Activated CD8-positive, alpha-beta T cell treated with anti-CD3 and anti-CD28 coated beads, Interleukin-2, amount 10 ng/mL, durations not matched to agents 7 days and 5 days (primary cell): Measurements from ENCODE around the gene TMEM245. TPM values are rescaled to one million over a fixed set of nuclear protein-coding genes. Genes with fewer than 3 reads are reported as not detected.

Experiments
- ATAC-seq: fragments of 150-1000 bp; cut with Tn5 transposase; one replicate; pipeline ENCODE4 v1.10.0; 2021; ENCODE audit warnings: moderate library complexity
- CTCF ChIA-PET: fragments of 350-600 bp; sonication (Branson Sonifier 250); formaldehyde crosslinking; loops from one replicate; lab custom pipeline; 2021; ENCODE audit warnings: antibody characterized with exemption; lab: Charles Lee
- POLR2A ChIA-PET: fragments of 350-600 bp; sonication (Branson Sonifier 250); formaldehyde crosslinking; loops from one replicate; lab custom pipeline; 2021; ENCODE audit warnings: antibody characterized with exemption; lab: Charles Lee
- DNase-seq: peaks from one replicate; pipeline ENCODE4 v3.0.0-alpha.2; 2020
- H3K27ac Mint-ChIP-seq: one replicate; pipeline ENCODE4 v1.8.0; 2021; ENCODE audit warnings: mild to moderate bottlenecking, mixed read lengths
- H3K27me3 Mint-ChIP-seq: one replicate; pipeline ENCODE4 v1.8.0; 2021; ENCODE audit warnings: low read depth, mixed read lengths
- H3K36me3 Mint-ChIP-seq: one replicate; pipeline ENCODE4 v1.8.0; 2021; ENCODE audit warnings: low read depth, mixed read lengths
- H3K4me1 Mint-ChIP-seq: one replicate; pipeline ENCODE4 v1.8.0; 2021; ENCODE audit warnings: low read depth, mixed read lengths
- H3K4me3 Mint-ChIP-seq: one replicate; pipeline ENCODE4 v1.8.0; 2021; ENCODE audit warnings: mild to moderate bottlenecking, mixed read lengths
- H3K9me3 Mint-ChIP-seq: one replicate; pipeline ENCODE4 v1.8.0; 2022; ENCODE audit warnings: mixed read lengths; ENCODE audit not compliant: insufficient read depth
- total RNA-seq, 2 experiments: library from RNA; stranded (reverse); gene quantifications; one replicate each; pipeline ENCODE4 v1.2.3, GENCODE V29; 2021

TMEM245 gene
- total RNA-seq, 2 experiments from 2014 or later, result 27.4 to 30.2 TPM

DNA sequence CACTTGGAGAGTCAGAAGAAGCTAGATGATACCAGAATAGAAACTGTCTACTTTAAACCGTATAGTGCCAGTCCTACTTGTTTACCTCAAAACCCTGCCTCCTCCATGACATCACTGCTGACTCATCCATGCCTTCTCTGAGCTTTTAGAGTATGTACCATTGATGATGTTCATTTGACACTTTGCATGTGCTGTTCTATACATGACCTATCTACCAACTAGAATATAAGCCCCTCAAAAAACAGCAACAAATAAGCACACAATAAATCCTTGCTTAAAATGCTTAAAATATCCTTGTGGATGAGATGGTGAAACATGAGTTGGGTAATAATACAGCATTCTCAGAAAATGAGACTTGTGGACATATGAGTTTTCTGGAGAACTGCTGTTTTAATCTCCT, 109.0 kb downstream of the TMEM245 start:
- Mint-ChIP-seq H3K27ac (no peak overlapping the region), H3K27me3 (peaks cover 4% of the 10 kb centered on the region), H3K4me3 (no peak overlapping the region), H3K4me1 (peaks cover 25% of the 10 kb centered on the region), H3K9me3 (no peaks in the 10 kb centered on the region), H3K36me3 (peaks cover 4% of the 10 kb centered on the region)
- DNase-seq, result peak; percentile 78
- peak; percentile 12 for ATAC-seq
- ChIA-PET CTCF (interaction anchor here (0.8 to 1.3 kb wide), 2 partner anchors 9 to 56 kb away, joined by 3 to 4 read pairs; no protein-coding TSS in a partner anchor), POLR2A (interaction anchor here (0.5 to 1.0 kb wide), 2 partner anchors 77 to 1481 kb away, joined by 4 to 5 read pairs; partner anchors contain the start of genes ABITRAM and ELP1)

DNA sequence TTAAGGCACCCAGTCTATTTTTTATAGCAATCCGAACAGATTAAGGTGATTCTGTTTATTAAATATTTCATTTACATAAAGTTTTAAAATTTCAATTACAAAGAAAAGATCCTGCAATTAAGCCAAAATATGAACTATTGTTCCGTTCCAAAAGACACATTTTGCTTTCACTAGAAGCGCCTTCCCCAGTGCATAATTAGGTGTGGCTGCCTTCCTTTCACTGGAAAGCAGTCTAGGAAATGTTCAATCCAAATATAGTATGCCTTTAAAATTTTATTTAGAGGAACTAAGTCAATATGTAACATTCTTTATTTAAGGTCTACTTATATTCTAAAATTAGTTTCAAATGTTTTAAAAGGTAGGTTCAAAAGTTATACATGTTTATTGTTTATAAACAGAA, 114.1 kb downstream of the TMEM245 start:
- ChIA-PET POLR2A (no interaction called here), CTCF (no interaction called here)
- H3K9me3 Mint-ChIP-seq, result peaks cover 16% of the 10 kb centered on the region
- no peak overlapping the region for H3K27ac Mint-ChIP-seq
- no peak for ATAC-seq
- DNase-seq, result no peak
- H3K36me3 Mint-ChIP-seq, result peaks cover 12% of the 10 kb centered on the region
- no peak overlapping the region for H3K4me3 Mint-ChIP-seq
- peaks cover 4% of the 10 kb centered on the region for H3K27me3 Mint-ChIP-seq
- H3K4me1 Mint-ChIP-seq, result peaks cover 12% of the 10 kb centered on the region

GRCh38 chr9:109003116-109003515, 116.6 kb downstream of the TMEM245 start:
- CTCF ChIA-PET, result no interaction called here
- peaks cover 16% of the 10 kb centered on the region for H3K36me3 Mint-ChIP-seq
- DNase-seq (no peak), ATAC-seq (no peak)
- POLR2A ChIA-PET, result no interaction called here
- H3K27me3 Mint-ChIP-seq, result peaks cover 4% of the 10 kb centered on the region
- H3K27ac Mint-ChIP-seq, result no peak overlapping the region
- no peak overlapping the region for H3K4me3 Mint-ChIP-seq
- peaks cover 10% of the 10 kb centered on the region for H3K4me1 Mint-ChIP-seq
- H3K9me3 Mint-ChIP-seq, result peaks cover 16% of the 10 kb centered on the region

DNA sequence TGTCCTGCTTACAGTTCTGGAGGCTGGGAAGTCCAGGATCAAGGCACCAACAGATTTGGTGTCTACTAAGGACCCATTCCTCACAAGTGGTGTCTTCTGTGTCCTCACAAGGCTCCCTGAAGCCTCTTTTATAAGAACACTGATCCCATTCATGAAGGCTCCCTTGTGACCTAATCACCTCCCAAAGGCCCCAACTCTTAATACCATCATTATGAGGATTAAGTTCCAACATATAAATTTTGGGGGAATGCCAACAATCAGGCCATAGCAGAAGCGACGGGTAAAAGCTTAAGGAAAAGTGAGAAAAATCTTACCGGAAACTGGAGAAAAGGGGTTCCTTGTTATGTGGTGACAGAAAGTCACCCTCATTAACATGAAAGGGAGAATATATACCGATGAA, 117.6 kb downstream of the TMEM245 start:
- no peak for DNase-seq
- ChIA-PET CTCF (no interaction called here), POLR2A (no interaction called here)
- no peak overlapping the region for H3K4me3 Mint-ChIP-seq
- H3K27ac Mint-ChIP-seq, result no peak overlapping the region
- peaks cover 16% of the 10 kb centered on the region for H3K9me3 Mint-ChIP-seq
- peaks cover 19% of the 10 kb centered on the region for H3K36me3 Mint-ChIP-seq
- ATAC-seq, result no peak
- peaks cover 13% of the 10 kb centered on the region for H3K4me1 Mint-ChIP-seq
- peaks cover 4% of the 10 kb centered on the region for H3K27me3 Mint-ChIP-seq

- CTCF ChIA-PET, result interaction anchor here (0.7 kb wide), 1 partner anchor 94 kb away, joined by 3 read pairs; no protein-coding TSS in a partner anchor
Observed at GRCh38 chr9:109001275-109001676, 118.5 kb downstream of the TMEM245 start.

GRCh38 chr9:108997112-108997511, 122.6 kb downstream of the TMEM245 start:
- Mint-ChIP-seq H3K27ac (no peak overlapping the region), H3K4me3 (no peak overlapping the region), H3K4me1 (peaks cover 25% of the 10 kb centered on the region), H3K36me3 (peaks cover 8% of the 10 kb centered on the region), H3K9me3 (peaks cover under 1% of the 10 kb centered on the region), H3K27me3 (no peaks in the 10 kb centered on the region)
- CTCF ChIA-PET, result interaction anchor here (0.9 to 1.4 kb wide), 2 partner anchors 8 to 43 kb away, joined by 3 read pairs; no protein-coding TSS in a partner anchor
- no peak for DNase-seq
- POLR2A ChIA-PET, result interaction anchor here (0.7 kb wide), 1 partner anchor 277 kb away, joined by 3 read pairs; no protein-coding TSS in a partner anchor
- no peak for ATAC-seq

More at GRCh38 chr9:109001275-109001676, 118.5 kb downstream of the TMEM245 start:
- H3K27ac Mint-ChIP-seq, result no peak overlapping the region
- peaks cover 13% of the 10 kb centered on the region for H3K4me1 Mint-ChIP-seq
- peak; percentile 44 for ATAC-seq
- no peak overlapping the region for H3K4me3 Mint-ChIP-seq
- H3K27me3 Mint-ChIP-seq, result peaks cover 4% of the 10 kb centered on the region
- POLR2A ChIA-PET, result no interaction called here
- DNase-seq, result no peak
- peaks cover 19% of the 10 kb centered on the region for H3K36me3 Mint-ChIP-seq
- peaks cover 16% of the 10 kb centered on the region for H3K9me3 Mint-ChIP-seq

GRCh38 chr9:108996643-108997042, 123.1 kb downstream of the TMEM245 start:
- Mint-ChIP-seq H3K27ac (no peak overlapping the region), H3K9me3 (no peaks in the 10 kb centered on the region), H3K27me3 (no peaks in the 10 kb centered on the region), H3K4me1 (peaks cover 23% of the 10 kb centered on the region), H3K4me3 (no peak overlapping the region), H3K36me3 (peaks cover 7% of the 10 kb centered on the region)
- ATAC-seq (no peak), DNase-seq (no peak)
- ChIA-PET POLR2A (interaction anchor here (0.7 kb wide), 1 partner anchor 277 kb away, joined by 3 read pairs; no protein-coding TSS in a partner anchor), CTCF (no interaction called here)

GRCh38 chr9:108994695-108995094, 125.1 kb downstream of the TMEM245 start:
- peak; percentile 33 for DNase-seq

DNA sequence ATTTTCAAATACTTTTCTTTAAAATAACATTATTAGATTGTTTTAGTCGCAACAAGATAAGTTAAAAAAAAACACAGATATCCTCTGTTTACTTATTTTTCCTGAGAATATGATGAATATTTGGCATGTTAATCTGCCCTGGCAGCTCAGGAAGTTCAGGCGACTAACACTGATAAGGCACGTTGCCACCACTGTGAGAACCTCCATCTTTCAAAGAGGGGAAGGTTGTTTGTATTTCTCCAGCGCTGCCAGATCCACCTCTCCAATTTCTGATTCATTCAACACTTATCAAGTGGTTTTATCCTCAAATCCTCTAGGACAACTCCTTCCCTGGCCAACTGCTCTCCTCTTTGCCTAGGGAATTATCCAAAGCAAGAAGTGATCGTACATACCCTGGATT, 128.3 kb downstream of the TMEM245 start:
- no peak overlapping the region for H3K4me3 Mint-ChIP-seq

More at GRCh38 chr9:108994695-108995094, 125.1 kb downstream of the TMEM245 start:
- Mint-ChIP-seq H3K4me1 (peaks cover 15% of the 10 kb centered on the region), H3K27me3 (no peaks in the 10 kb centered on the region), H3K9me3 (no peaks in the 10 kb centered on the region), H3K4me3 (no peak overlapping the region), H3K27ac (peak overlapping the region; percentile 66), H3K36me3 (peaks cover 15% of the 10 kb centered on the region)
- peak; percentile 51 for ATAC-seq
- ChIA-PET POLR2A (interaction anchor here (1.0 kb wide), 1 partner anchor 18 kb away, joined by 3 read pairs; no protein-coding TSS in a partner anchor), CTCF (no interaction called here)

DNA sequence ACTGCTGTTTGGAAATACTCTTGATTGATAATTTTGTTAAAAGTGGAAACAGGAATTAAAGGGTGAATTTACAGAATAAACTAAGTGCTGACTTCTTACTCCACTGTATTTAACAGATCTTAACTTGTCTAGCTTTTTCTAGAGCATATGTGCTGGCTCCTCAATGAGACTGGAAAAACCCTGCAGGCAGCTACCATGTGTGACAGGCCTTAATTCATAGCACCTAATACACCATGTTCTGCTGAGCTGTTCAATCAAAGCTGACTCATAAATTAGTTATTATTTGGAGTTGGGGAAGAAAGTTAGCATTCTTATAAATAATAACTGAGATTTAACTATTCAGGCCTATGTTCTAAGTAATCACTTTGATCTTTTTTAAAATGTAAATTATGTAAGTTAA, 135.9 kb downstream of the TMEM245 start:
- Mint-ChIP-seq H3K4me1 (no peaks in the 10 kb centered on the region), H3K27me3 (no peaks in the 10 kb centered on the region)
- POLR2A ChIA-PET, result no interaction called here

More for the DNA sequence above, 128.3 kb downstream of the TMEM245 start:
- DNase-seq, result no peak
- no peaks in the 10 kb centered on the region for H3K27me3 Mint-ChIP-seq
- ChIA-PET CTCF (no interaction called here), POLR2A (no interaction called here)
- ATAC-seq, result no peak
- no peak overlapping the region for H3K27ac Mint-ChIP-seq
- H3K9me3 Mint-ChIP-seq, result no peaks in the 10 kb centered on the region
- peaks cover 20% of the 10 kb centered on the region for H3K36me3 Mint-ChIP-seq
- peaks cover 13% of the 10 kb centered on the region for H3K4me1 Mint-ChIP-seq

DNA sequence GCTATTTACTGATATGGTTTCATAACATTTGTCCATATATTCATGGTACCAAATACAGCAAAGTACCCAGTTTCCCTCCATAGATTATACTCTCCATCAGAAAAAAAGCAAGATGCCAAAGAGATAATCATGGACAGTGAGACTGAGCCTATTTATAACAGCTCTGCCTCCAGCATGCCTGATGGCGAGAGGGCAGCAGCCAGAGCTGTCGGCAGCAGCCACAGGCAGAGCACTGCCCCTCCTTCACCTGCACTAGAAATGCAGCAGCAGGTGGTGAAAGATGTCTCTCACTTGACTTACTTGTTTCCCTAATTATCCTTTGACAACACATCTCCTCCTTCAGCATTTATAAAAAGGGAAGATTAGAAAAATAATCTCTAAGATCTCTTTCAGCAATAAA, 138.9 kb downstream of the TMEM245 start:
- no peak overlapping the region for H3K27ac Mint-ChIP-seq
- ATAC-seq (no peak), DNase-seq (no peak)
- H3K4me1 Mint-ChIP-seq, result no peaks in the 10 kb centered on the region
- H3K4me3 Mint-ChIP-seq, result no peak overlapping the region
- H3K9me3 Mint-ChIP-seq, result no peaks in the 10 kb centered on the region
- H3K36me3 Mint-ChIP-seq, result peaks cover 14% of the 10 kb centered on the region
- ChIA-PET POLR2A (no interaction called here), CTCF (no interaction called here)
- H3K27me3 Mint-ChIP-seq, result no peaks in the 10 kb centered on the region

More for the DNA sequence above, 135.9 kb downstream of the TMEM245 start:
- Mint-ChIP-seq H3K36me3 (peaks cover 18% of the 10 kb centered on the region), H3K4me3 (no peak overlapping the region), H3K9me3 (no peaks in the 10 kb centered on the region), H3K27ac (no peak overlapping the region)
- ATAC-seq (no peak), DNase-seq (no peak)
- CTCF ChIA-PET, result no interaction called here

DNA sequence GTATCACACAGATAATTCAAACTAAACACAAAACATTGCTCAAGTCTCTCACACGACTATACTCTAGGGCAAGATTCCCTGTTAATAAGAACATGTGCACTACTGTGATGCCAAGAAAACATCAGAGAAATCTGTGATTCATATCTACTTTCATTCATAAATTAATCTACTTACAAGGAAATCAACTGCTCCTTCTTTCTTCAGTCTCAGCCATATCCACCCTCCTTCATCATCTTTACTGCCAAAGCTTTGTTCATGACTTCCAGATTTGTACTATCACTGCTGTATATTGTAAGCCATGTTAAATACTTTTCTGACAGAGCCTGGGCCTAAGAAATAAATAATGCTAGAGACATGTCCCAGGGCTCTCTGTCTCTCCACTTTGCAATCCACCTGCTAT, 141.5 kb downstream of the TMEM245 start:
- no peak for ATAC-seq
- H3K9me3 Mint-ChIP-seq, result no peaks in the 10 kb centered on the region
- DNase-seq, result no peak
- H3K27me3 Mint-ChIP-seq, result no peaks in the 10 kb centered on the region
- H3K4me3 Mint-ChIP-seq, result no peak overlapping the region
- H3K27ac Mint-ChIP-seq, result no peak overlapping the region
- peaks cover 11% of the 10 kb centered on the region for H3K36me3 Mint-ChIP-seq
- no peaks in the 10 kb centered on the region for H3K4me1 Mint-ChIP-seq
- POLR2A ChIA-PET, result no interaction called here
- CTCF ChIA-PET, result no interaction called here
